ENCODE data around the gene PPTC7.

DNA sequence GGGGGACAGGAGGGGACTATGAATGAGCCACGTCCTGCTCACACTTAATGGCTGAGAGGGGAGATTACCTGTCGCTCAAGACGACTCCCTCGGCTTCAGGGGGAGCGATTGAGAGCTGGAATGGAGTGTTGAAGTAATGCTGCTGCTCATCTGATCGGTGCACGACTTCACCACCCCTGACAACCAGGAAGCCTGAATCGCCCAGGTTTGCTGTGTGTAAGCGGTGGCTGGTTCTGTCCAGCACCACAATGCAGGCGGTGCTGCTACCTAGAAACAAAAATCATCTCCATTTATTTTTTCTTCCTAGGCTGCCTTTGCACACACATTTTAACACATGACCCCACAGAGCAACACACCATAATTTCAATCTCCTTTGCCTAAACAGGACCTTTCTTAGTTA lies 37.3 kb downstream of the PPTC7 start:
- TF ChIP-seq, protein P1, sequence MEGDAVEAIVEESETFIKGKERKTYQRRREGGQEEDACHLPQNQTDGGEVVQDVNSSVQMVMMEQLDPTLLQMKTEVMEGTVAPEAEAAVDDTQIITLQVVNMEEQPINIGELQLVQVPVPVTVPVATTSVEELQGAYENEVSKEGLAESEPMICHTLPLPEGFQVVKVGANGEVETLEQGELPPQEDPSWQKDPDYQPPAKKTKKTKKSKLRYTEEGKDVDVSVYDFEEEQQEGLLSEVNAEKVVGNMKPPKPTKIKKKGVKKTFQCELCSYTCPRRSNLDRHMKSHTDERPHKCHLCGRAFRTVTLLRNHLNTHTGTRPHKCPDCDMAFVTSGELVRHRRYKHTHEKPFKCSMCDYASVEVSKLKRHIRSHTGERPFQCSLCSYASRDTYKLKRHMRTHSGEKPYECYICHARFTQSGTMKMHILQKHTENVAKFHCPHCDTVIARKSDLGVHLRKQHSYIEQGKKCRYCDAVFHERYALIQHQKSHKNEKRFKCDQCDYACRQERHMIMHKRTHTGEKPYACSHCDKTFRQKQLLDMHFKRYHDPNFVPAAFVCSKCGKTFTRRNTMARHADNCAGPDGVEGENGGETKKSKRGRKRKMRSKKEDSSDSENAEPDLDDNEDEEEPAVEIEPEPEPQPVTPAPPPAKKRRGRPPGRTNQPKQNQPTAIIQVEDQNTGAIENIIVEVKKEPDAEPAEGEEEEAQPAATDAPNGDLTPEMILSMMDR (IDR thresholded peaks at IDR 0.05; ENCODE audit: borderline replicate concordance, extremely low read depth, low read length, poor library complexity, severe bottlenecking) = no peak
- no peak for TF ChIP-seq EZH2 (IDR thresholded peaks at IDR 0.05; ENCODE audit: borderline replicate concordance, low read depth, low read length, severe bottlenecking)
